ENCODE data around the gene RNF26.

DNA sequence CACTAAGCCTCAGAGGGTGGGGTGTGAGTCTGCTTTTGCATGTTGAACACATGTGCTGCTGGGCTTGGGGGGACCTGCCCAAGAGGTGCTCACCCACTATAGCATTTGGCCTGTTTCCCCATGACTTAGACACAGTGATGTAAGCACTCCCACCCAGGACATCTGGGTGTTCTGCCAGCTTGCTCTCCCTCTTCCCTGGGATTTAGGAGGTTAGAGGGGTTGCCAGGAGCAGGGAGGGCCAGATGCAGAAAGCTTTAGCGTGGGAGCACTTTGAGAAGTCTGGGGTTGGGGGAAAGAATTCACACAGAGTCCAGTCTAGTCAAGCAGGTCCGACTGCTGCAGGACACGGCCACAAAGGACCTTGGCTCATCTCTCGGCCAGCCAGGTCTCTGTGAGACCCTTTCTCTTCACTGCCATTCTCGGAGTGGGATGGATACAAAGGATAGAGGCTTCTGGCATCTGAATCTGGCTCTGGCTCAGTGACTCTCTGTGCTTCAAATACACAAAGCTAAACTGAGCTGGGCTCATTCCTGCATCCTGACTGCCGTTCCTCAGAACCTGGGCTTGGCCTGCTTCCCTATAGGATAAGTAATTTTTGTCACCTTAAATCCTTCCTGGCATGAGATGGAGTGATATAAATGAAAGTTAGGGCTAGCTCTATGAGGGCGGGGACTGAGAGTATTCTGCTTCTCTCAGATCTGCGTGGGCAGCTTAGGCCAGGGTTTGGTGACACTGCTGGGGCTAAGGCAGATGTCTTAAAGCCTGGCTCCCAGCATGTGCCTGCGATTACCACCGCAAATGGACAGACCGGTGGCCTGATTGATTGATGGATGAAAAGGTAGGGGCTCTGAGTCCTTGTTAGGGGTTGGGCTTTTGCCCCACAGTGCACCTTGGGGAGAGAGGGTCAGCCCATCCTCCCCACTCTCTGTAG, 32.6 kb downstream of the RNF26 start:
- TF ChIP-seq, protein P1, sequence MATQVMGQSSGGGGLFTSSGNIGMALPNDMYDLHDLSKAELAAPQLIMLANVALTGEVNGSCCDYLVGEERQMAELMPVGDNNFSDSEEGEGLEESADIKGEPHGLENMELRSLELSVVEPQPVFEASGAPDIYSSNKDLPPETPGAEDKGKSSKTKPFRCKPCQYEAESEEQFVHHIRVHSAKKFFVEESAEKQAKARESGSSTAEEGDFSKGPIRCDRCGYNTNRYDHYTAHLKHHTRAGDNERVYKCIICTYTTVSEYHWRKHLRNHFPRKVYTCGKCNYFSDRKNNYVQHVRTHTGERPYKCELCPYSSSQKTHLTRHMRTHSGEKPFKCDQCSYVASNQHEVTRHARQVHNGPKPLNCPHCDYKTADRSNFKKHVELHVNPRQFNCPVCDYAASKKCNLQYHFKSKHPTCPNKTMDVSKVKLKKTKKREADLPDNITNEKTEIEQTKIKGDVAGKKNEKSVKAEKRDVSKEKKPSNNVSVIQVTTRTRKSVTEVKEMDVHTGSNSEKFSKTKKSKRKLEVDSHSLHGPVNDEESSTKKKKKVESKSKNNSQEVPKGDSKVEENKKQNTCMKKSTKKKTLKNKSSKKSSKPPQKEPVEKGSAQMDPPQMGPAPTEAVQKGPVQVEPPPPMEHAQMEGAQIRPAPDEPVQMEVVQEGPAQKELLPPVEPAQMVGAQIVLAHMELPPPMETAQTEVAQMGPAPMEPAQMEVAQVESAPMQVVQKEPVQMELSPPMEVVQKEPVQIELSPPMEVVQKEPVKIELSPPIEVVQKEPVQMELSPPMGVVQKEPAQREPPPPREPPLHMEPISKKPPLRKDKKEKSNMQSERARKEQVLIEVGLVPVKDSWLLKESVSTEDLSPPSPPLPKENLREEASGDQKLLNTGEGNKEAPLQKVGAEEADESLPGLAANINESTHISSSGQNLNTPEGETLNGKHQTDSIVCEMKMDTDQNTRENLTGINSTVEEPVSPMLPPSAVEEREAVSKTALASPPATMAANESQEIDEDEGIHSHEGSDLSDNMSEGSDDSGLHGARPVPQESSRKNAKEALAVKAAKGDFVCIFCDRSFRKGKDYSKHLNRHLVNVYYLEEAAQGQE (IDR thresholded peaks at IDR 0.05; ENCODE audit: low read depth) = no peak
- TF ChIP-seq, protein P2, sequence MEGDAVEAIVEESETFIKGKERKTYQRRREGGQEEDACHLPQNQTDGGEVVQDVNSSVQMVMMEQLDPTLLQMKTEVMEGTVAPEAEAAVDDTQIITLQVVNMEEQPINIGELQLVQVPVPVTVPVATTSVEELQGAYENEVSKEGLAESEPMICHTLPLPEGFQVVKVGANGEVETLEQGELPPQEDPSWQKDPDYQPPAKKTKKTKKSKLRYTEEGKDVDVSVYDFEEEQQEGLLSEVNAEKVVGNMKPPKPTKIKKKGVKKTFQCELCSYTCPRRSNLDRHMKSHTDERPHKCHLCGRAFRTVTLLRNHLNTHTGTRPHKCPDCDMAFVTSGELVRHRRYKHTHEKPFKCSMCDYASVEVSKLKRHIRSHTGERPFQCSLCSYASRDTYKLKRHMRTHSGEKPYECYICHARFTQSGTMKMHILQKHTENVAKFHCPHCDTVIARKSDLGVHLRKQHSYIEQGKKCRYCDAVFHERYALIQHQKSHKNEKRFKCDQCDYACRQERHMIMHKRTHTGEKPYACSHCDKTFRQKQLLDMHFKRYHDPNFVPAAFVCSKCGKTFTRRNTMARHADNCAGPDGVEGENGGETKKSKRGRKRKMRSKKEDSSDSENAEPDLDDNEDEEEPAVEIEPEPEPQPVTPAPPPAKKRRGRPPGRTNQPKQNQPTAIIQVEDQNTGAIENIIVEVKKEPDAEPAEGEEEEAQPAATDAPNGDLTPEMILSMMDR (IDR thresholded peaks at IDR 0.05 in 2 of 3, conservative IDR thresholded peaks at IDR 0.05 in 1 of 3; ENCODE audit: borderline replicate concordance in 1 of 3, insufficient read depth in 1 of 3, low read depth in 2 of 3, low read length in 2 of 3) = no peak
- TF ChIP-seq POLR2AphosphoS5 (IDR thresholded peaks at IDR 0.05; ENCODE audit: low read depth, low read length) (no peak), RAD21 (IDR thresholded peaks at IDR 0.05; ENCODE audit: low read depth) (no peak), CEBPB (IDR thresholded peaks at IDR 0.05; ENCODE audit: low read depth) (no peak), SRF (IDR thresholded peaks at IDR 0.05; ENCODE audit: low read depth) (no peak), POLR2A (IDR thresholded peaks at IDR 0.05; ENCODE audit: borderline replicate concordance, extremely low read depth, insufficient read depth, insufficient read length) (no peak), EZH2phosphoT487 (IDR thresholded peaks at IDR 0.05; ENCODE audit: borderline replicate concordance) (no peak), EZH2 (IDR thresholded peaks at IDR 0.05) (no peak), JUND (IDR thresholded peaks at IDR 0.05) (no peak)
- TF ChIP-seq, protein P3, sequence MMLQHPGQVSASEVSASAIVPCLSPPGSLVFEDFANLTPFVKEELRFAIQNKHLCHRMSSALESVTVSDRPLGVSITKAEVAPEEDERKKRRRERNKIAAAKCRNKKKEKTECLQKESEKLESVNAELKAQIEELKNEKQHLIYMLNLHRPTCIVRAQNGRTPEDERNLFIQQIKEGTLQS (IDR thresholded peaks at IDR 0.05) = no peak

Measured in HCT116 (cell line).